Esophagus squamous epithelium (tissue), 4 donors: ENCODE results near the gene MPL.

Experiments
- CTCF ChIP-seq, 6 experiments: fragments of 450-650 bp in 4 of 6; fragments of 200-600 bp in 2 of 6; sonication (generic) in 2 of 6; IDR thresholded peaks; one replicate each; pipeline ENCODE4 v1.5.1; 2016 to 2019; ENCODE audit warnings: antibody characterized with exemption in 6 of 6, mild to moderate bottlenecking in 4 of 6, moderate library complexity in 4 of 6
- POLR2A ChIP-seq, 4 donors: fragments of 450-650 bp; IDR thresholded peaks; one replicate each; pipeline ENCODE4 v1.6.1; 2017; ENCODE audit warnings: antibody characterized with exemption in 4 of 4, mild to moderate bottlenecking in 4 of 4, moderate library complexity in 3 of 4

GRCh38 chr1:43340559-43340958 is 2.9 kb downstream of the MPL start:
- TF ChIP-seq CTCF (IDR thresholded peaks at IDR 0.05), result no peak
- TF ChIP-seq POLR2A (IDR thresholded peaks at IDR 0.05), result no peak
